ENCODE data around the gene IMPA2.

Gene IMPA2

DNA sequence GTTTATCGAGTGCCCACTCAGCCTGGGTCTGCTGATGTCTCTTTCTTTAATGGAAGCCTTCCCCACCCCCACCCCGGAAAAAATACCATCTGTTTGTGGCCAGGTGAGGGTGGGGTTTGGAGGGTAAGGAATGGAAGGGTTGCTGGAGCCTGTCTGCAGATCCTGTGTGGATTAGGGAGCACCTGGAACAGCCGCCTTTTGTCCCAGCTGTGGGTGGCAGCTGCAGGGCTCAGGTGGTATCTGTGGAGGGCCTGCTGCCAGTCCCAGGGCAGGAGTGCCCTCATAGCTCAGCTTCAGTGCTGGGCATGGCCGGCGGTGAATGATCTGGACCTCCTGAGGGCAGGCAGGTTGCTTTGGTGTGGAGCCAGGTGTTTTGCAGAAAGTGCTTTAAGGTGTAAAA is 45.3 kb downstream of the IMPA2 start:
- TF ChIP-seq, protein P1, sequence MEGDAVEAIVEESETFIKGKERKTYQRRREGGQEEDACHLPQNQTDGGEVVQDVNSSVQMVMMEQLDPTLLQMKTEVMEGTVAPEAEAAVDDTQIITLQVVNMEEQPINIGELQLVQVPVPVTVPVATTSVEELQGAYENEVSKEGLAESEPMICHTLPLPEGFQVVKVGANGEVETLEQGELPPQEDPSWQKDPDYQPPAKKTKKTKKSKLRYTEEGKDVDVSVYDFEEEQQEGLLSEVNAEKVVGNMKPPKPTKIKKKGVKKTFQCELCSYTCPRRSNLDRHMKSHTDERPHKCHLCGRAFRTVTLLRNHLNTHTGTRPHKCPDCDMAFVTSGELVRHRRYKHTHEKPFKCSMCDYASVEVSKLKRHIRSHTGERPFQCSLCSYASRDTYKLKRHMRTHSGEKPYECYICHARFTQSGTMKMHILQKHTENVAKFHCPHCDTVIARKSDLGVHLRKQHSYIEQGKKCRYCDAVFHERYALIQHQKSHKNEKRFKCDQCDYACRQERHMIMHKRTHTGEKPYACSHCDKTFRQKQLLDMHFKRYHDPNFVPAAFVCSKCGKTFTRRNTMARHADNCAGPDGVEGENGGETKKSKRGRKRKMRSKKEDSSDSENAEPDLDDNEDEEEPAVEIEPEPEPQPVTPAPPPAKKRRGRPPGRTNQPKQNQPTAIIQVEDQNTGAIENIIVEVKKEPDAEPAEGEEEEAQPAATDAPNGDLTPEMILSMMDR (IDR thresholded peaks at IDR 0.05; ENCODE audit: low read depth, low read length) = no peak
- H3K4me3 ChIP-seq (ENCODE audit: low read depth, low read length) = no peak overlapping the region

DNA sequence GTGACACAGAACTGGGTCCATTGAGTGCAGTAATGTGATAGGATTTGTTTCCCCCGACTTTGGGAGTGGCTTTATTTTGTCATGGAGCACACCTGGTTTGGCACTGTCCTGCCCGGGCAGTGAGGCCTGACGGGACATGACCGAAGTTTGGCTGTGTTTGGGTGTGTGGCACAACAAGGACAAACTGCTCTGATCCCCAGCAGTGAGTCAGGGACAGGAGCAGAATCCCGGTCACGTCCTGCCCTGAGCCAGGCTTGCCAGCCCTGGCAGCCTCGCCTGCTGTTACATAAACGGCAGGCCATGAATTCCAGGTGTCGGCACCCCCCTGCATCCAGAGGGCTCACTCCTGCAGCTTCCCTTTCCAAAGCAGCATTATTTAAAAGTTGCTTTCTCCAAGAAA is 45.7 kb downstream of the IMPA2 start:
- TF ChIP-seq, protein P1 (IDR thresholded peaks at IDR 0.05; ENCODE audit: low read depth, low read length) = no peak
- no peak overlapping the region for H3K4me3 ChIP-seq (ENCODE audit: low read depth, low read length)

DNA sequence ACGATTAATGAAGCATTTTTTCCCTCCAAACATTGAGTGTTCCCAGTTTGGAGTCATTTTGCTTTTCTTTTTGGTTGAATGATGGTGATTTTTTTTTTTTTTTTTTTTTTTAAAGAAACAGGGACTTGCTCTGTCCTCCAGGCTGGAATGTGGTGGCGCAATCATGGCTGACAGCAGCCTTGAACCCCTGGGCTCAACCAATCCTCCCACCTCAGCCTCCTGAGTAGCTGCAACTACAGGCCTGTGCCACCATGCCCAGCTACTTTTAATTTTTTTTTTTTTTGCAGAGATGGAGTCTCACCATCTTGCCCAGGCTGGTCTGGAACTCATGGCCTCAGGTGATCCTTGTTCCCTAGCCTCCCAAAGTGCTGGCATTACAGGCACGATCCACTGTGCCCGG is 46.2 kb downstream of the IMPA2 start:
- H3K4me3 ChIP-seq (ENCODE audit: low read depth, low read length) = no peak overlapping the region
- TF ChIP-seq, protein P1 (IDR thresholded peaks at IDR 0.05; ENCODE audit: low read depth, low read length) = no peak

DNA sequence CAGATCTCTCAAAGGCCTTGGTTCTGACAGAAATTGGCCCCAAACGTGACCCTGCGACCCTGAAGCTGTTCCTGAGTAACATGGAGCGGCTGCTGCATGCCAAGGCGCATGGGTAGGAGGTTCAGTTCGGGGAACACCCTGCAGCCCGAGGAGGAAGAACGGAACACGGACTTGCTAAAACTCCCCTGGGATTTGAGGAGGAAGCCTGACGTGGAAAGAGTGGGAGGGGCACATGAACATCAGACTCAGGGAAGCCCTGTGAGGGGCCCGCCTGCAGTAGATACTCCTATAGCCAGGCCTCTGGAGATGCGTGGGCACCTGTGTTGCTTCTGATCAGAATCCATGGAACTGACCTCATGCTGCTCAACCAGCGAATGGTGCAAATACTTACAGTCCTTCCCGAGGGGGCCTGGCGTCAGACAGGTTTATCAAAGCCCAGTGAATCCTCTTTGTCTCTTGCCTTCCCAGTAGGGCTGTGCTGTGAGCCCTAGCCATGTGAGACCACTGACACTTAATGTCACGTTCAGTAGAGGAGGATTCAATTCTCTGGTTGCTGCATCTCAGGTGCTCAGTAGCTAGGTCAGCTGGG is 46.8 kb downstream of the IMPA2 start:
- no peak overlapping the region for H3K4me3 ChIP-seq (ENCODE audit: low read depth, low read length)
- TF ChIP-seq, protein P1 (IDR thresholded peaks at IDR 0.05; ENCODE audit: low read depth, low read length) = no peak

DNA sequence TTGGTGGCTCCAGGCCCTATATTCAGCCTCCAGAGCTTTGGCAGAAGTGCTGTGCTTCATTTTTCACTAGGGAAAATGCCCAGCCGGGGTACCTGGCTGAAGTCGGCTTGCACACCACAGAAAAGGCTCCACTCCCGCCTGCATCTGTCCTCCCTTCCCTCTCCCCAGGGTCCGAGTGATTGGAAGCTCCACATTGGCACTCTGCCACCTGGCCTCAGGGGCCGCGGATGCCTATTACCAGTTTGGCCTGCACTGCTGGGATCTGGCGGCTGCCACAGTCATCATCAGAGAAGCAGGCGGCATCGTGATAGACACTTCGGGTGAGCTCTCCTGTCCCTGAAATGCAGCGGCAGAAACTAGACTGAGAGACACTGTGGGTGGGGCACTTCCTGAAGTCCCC is 47.4 kb downstream of the IMPA2 start:
- no peak overlapping the region for H3K4me3 ChIP-seq (ENCODE audit: low read depth, low read length)
- TF ChIP-seq, protein P1 (IDR thresholded peaks at IDR 0.05; ENCODE audit: low read depth, low read length) = no peak

DNA sequence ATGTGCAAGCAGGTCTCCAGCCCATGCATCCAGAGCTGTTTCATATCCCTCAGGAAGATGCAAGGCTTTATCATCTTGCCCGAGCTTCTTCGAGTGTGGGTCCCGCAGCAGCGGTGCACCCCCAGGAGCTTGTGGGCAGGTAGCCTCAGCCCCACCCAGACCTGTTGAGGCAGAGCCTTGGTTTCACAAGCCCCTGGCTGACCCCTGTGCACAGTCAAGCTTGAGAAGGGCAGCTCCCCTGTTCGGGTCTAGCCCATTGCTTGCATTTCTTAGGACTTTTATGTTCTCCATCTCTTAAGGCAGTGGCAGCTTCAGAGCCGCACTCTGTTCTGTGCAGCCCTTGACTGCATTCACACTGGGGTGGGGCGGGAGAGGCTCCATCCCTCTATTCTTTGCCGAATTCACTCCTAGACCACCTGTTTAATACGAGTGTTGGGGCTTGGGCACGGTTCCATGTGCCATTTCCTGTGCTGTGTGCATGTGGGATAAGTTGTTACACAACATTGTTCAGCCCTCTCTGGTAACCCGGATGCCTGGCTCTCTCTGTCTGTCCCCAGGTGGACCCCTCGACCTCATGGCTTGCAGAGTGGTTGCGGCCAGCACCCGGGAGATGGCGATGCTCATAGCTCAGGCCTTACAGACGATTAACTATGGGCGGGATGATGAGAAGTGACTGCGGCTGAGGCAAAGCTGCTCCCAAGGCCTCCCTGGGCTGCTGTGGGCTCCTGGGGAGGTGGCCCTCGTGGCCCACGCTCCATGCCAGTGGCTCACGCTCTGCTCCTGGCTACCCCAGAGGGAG is 48.7 kb downstream of the IMPA2 start:
- TF ChIP-seq, protein P1 (IDR thresholded peaks at IDR 0.05; ENCODE audit: low read depth, low read length) = no peak
- H3K4me3 ChIP-seq (ENCODE audit: low read depth, low read length) = no peak overlapping the region

DNA sequence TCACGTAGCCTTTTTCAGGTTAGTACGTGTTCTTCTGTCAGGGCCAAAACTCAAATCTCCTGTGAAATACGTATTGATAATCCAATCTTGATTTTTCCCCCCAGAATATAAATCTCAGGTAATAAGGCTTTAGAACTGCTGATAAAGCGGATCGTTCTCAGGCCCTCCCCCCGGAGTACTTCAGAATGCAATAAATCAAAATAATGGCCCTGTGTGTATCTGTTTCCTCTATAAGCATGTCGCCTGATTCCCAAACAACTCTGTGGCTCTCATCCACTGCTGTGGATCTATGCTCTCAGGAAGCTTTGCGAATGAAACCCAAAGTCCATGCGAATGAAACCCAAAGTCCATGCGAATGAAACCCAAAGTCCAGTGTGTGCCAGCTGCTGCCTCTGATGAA is 49.4 kb downstream of the IMPA2 start:
- TF ChIP-seq, protein P1 (IDR thresholded peaks at IDR 0.05; ENCODE audit: low read depth, low read length) = no peak
- H3K4me3 ChIP-seq (ENCODE audit: low read depth, low read length) = no peak overlapping the region
